ENCODE measurements around the gene ANXA6. TPM values are rescaled to one million over a fixed set of nuclear protein-coding genes. Genes with fewer than 3 reads are reported as not detected.
A peak's percentile ranks its signal among the peaks of the same experiment; 100 is the strongest.

Gene ANXA6
- total and polyA plus RNA-seq, 10 of the 15 experiments (the other 5 are each of a cell fraction or from before 2014, with no cell fraction given) = 44.0 to 571 (median 465) TPM

- in situ Hi-C loops (cut with MboI) (no loop called here), intact Hi-C loops (cut with micrococcal nuclease; ENCODE audit: unreplicated experiment) (no loop called here)
- Histone ChIP-seq H3K27me3 (replicated peaks in 1 of 2; ENCODE audit: control insufficient read depth in 2 of 2, insufficient read depth in 2 of 2, low read length in 1 of 2) (no peaks in the 10 kb centered on the region), H2AFZ (ENCODE audit: control insufficient read depth, low read depth, low read length) (no peak overlapping the region), H4K20me1 (ENCODE audit: control insufficient read depth, insufficient read depth) (no peaks in the 10 kb centered on the region), H3K27ac (ENCODE audit: control insufficient read depth, insufficient read depth) (no peak overlapping the region), H3K79me2 (ENCODE audit: control insufficient read depth, insufficient read depth, low read length) (peaks cover 42% of the 10 kb centered on the region), H3K9ac (ENCODE audit: control insufficient read depth, insufficient read depth, low read length) (no peak overlapping the region), H3K9me3 (replicated peaks; ENCODE audit: control insufficient read depth, insufficient read depth, low read length) (no peaks in the 10 kb centered on the region), H3K4me3 (no peak overlapping the region), H3K36me3 (ENCODE audit: control insufficient read depth in 2 of 2, insufficient read depth in 2 of 2, low read length in 1 of 2) (peaks cover 58 to 61% of the 10 kb centered on the region in 2 experiments), H3K4me1 (ENCODE audit: control insufficient read depth, insufficient read depth, low read length) (peaks cover 53% of the 10 kb centered on the region), H3K4me2 (ENCODE audit: control insufficient read depth, insufficient read depth) (no peak overlapping the region)
- ATAC-seq (no peak), DNase-seq (ENCODE audit: low read depth, low spot score) (no peak), FAIRE-seq (no peak)
- ChIA-PET POLR2A (interaction anchor here (0.6 to 1.7 kb wide), 3 partner anchors 8 to 14 kb away, joined by 3 to 7 read pairs (median 5); no protein-coding TSS in a partner anchor), SMC1A (ENCODE audit: uncharacterized antibody, unreplicated experiment) (interaction anchor here (0.6 to 31.5 kb wide), 6 partner anchors 19 to 515 kb away, joined by 3 to 1132 read pairs (median 4); partner anchors contain the start of gene ANXA6), RAD21 (ENCODE audit: unreplicated experiment) (interaction anchor here (1.3 to 12.4 kb wide), 4 partner anchors 11 to 77 kb away, joined by 3 to 222 read pairs (median 12); partner anchors contain the start of gene ANXA6), CTCF (interaction anchor here (1.3 to 40.1 kb wide), 3 partner anchors 4 to 22 kb away, joined by 3 to 1107 read pairs (median 1107); partner anchors contain the start of gene ANXA6)
- BruUV-seq (replicated peaks) = no TSS peak
- TF ChIP-seq ATF7 (IDR thresholded peaks at IDR 0.05; ENCODE audit: low read depth) = no peak
- TF ChIP-seq RUNX3 (IDR thresholded peaks at IDR 0.05; ENCODE audit: low read length) = 0 out of 2 replicates have a peak, but pooled peaks have one; percentile 20
- WGBS (ENCODE audit: insufficient coverage, insufficient replicate concordance, low lambda C conversion rate, missing lambda C conversion rate) = 100% methylated on average over 10 of the region's 10 CpGs
Measured at GRCh38 chr5:151137067-151137825, 20.3 kb downstream of the ANXA6 start.

DNA sequence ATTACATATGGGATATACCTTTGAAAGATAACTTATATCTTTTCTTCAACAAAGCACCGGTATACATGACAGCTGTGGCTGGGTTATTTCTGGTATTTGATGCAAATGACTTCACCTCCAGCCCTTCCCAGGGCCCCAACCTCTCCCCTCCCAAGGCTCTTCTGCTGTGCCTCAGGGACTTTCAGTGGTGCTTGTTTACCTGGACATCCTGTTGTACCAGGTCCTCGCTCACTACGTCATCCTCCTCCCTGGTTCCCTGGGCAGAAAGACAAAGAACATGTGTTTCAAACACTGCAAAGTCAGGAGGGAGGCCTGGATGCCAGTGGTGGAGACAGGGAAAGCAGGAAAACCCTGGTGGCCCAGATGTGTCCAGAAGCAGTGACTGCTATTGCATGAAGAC is 23.4 kb downstream of the ANXA6 start:
- peak overlapping the region; percentile 11; the same call in 1 of the 2 replicates for H3K4me3 ChIP-seq
- RAD21 ChIA-PET (ENCODE audit: unreplicated experiment) = interaction anchor here (1.0 to 12.4 kb wide), 6 partner anchors 8 to 105 kb away, joined by 3 to 222 read pairs (median 6); partner anchors contain the start of gene ANXA6
- WGBS (ENCODE audit: insufficient coverage, insufficient replicate concordance, low lambda C conversion rate, missing lambda C conversion rate) = 0% methylated on average over 3 of the region's 3 CpGs
- H4K20me1 ChIP-seq (ENCODE audit: control insufficient read depth, insufficient read depth) = no peaks in the 10 kb centered on the region
- no peaks in the 10 kb centered on the region for H3K9me3 ChIP-seq (replicated peaks; ENCODE audit: control insufficient read depth, insufficient read depth, low read length)
- POLR2A ChIA-PET = interaction anchor here (1.3 to 12.3 kb wide), 4 partner anchors 9 to 101 kb away, joined by 3 to 153 read pairs (median 4); no protein-coding TSS in a partner anchor
- no TSS peak for BruUV-seq (replicated peaks)
- CTCF ChIA-PET = interaction anchor here (0.9 to 40.1 kb wide), 7 partner anchors 1 to 164 kb away, joined by 3 to 1107 read pairs (median 7); partner anchors contain the start of gene ANXA6
- in situ Hi-C loops (cut with MboI) = no loop called here
- H3K9ac ChIP-seq (ENCODE audit: control insufficient read depth, insufficient read depth, low read length) = peak overlapping the region; percentile 21
- intact Hi-C loops (cut with micrococcal nuclease; ENCODE audit: unreplicated experiment) = no loop called here
- peak; percentile 65 for ATAC-seq
- H3K27ac ChIP-seq (ENCODE audit: control insufficient read depth, insufficient read depth) = peak overlapping the region; percentile 58
- H3K4me1 ChIP-seq (ENCODE audit: control insufficient read depth, insufficient read depth, low read length) = peaks cover 47% of the 10 kb centered on the region
- peaks cover 18% of the 10 kb centered on the region for H3K79me2 ChIP-seq (ENCODE audit: control insufficient read depth, insufficient read depth, low read length)
- H3K36me3 ChIP-seq (ENCODE audit: control insufficient read depth in 2 of 2, insufficient read depth in 2 of 2, low read length in 1 of 2) = peaks cover 60 to 72% of the 10 kb centered on the region in 2 experiments
- H3K27me3 ChIP-seq (replicated peaks in 1 of 2; ENCODE audit: control insufficient read depth in 2 of 2, insufficient read depth in 2 of 2, low read length in 1 of 2) = no peaks in the 10 kb centered on the region
- peak; percentile 85 for FAIRE-seq
- no peak overlapping the region for H2AFZ ChIP-seq (ENCODE audit: control insufficient read depth, low read depth, low read length)
- SMC1A ChIA-PET (ENCODE audit: uncharacterized antibody, unreplicated experiment) = interaction anchor here (0.9 to 31.5 kb wide), 4 partner anchors 8 to 22 kb away, joined by 3 to 1132 read pairs (median 10); partner anchors contain the start of gene ANXA6
- no peak for DNase-seq (ENCODE audit: low read depth, low spot score)
- peak overlapping the region; percentile 46 for H3K4me2 ChIP-seq (ENCODE audit: control insufficient read depth, insufficient read depth)
- TF ChIP-seq ZBED1 (IDR thresholded peaks at IDR 0.05; ENCODE audit: borderline replicate concordance) (0 out of 2 replicates have a peak, but pooled peaks have one; percentile 23), FOXM1 (IDR thresholded peaks at IDR 0.05; ENCODE audit: low read depth, low read length) (peak; percentile 32; the same call in 1 of the 2 replicates), ZNF207 (IDR thresholded peaks at IDR 0.05; ENCODE audit: borderline replicate concordance) (no peak), POLR2AphosphoS2 (IDR thresholded peaks at IDR 0.05; ENCODE audit: low read depth, low read length) (no peak), CREM (IDR thresholded peaks at IDR 0.05; ENCODE audit: low read depth) (peak; percentile 64; the same call in 1 of the 2 replicates), RFX5 (IDR thresholded peaks at IDR 0.05; ENCODE audit: low read depth, low read length) (no peak), TBL1XR1 (IDR thresholded peaks at IDR 0.05; ENCODE audit: low read depth, low read length) (no peak), PML (IDR thresholded peaks at IDR 0.05; ENCODE audit: low read length) (0 out of 2 replicates have a peak, but pooled peaks have one; percentile 42), TCF12 (IDR thresholded peaks at IDR 0.05; ENCODE audit: low read depth, low read length) (0 out of 2 replicates have a peak, but pooled peaks have one; percentile 28), JUND (IDR thresholded peaks at IDR 0.05; ENCODE audit: low read depth, low read length) (no peak), ATF2 (IDR thresholded peaks at IDR 0.05; ENCODE audit: low read length) (peak; percentile 74), MEF2A (IDR thresholded peaks at IDR 0.05; ENCODE audit: insufficient read depth, low read depth, low read length) (peak; percentile 70; the same call in 1 of the 2 replicates), MTA3 (IDR thresholded peaks at IDR 0.05; ENCODE audit: borderline replicate concordance, low read length) (peak; percentile 28; the same call in 1 of the 2 replicates), ATF7 (IDR thresholded peaks at IDR 0.05; ENCODE audit: low read depth) (peak; percentile 52)
